Heart left ventricle (tissue), 13 donors: ENCODE results near the gene SYNDIG1.

Source experiments
- CTCF ChIP-seq, 12 donors: fragments of 200-600 bp; sonication (generic) in 4 of 12; IDR thresholded peaks; one replicate each; pipeline versions ENCODE4 v1.5.0 to v1.8.0; 2018 to 2022; ENCODE audit warnings: antibody characterized with exemption in 12 of 12, mild to moderate bottlenecking in 5 of 12
- POLR2A ChIP-seq, 2 donors: fragments of 450-650 bp; IDR thresholded peaks; one replicate each; pipeline ENCODE4 v1.6.1; 2017; ENCODE audit warnings: antibody characterized with exemption in 2 of 2, mild to moderate bottlenecking in 2 of 2, moderate library complexity in 2 of 2
- donor health status: ischemic (EF 13 %, LVEDD 7.1; RV severe dilation, severe dysfunction).
- donor health status: DM: no; HTN: yes; CAD: no.
- donor health status: DM: no; HTN: no; CAD: no.
- donor health status: ischemic (EF 25% LVEDD 6.9; RV normal size, moderate dysfunction).
- donor health status: ischemic (EF 25% LVEDD 5.7; RV mildly dilated, moderate dysfunction).
- donor health status: ischemic (EF 35%, LVEDD 5.7; RV mildly dilated, moderate dysfunction).
- donor health status: nonischemic (EF 11% LVEDD 7.7; RV severe dilation, severe dysfunction).
- donor health status: DM: yes; HTN: yes; CAD: no.
- donor health status: PGD.
- donor health status: ischemic (EF 29% LVEDD 5.4; RV normal size, mild dysfunction).
- donor health status: nonischemic (EF 23%, LVEDD 6.1; RV moderate dilation, normal function).

DNA sequence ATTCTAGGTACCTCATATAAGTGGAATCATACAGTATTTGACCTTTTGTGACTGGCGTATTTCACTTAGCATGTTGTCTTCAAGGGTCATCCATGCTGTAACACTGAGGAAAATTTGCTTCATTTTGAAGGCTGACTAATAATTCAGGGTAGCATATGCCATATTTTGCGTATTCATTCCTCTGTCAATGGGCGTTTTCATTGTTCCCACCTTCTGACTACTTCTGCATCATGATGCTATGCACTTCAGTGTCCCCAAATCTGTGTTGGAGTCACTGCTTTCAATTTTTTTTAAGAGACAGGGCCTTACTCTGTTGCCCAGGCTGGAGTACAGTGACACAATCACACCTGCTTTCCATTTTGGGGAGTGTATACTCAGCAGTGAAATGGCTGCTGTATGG lies 51.6 kb downstream of the SYNDIG1 start:
- TF ChIP-seq CTCF (IDR thresholded peaks at IDR 0.05) (no peak), POLR2A (IDR thresholded peaks at IDR 0.05) (no peak)
